ENCODE results near the gene MINAR1.

Gene MINAR1

DNA sequence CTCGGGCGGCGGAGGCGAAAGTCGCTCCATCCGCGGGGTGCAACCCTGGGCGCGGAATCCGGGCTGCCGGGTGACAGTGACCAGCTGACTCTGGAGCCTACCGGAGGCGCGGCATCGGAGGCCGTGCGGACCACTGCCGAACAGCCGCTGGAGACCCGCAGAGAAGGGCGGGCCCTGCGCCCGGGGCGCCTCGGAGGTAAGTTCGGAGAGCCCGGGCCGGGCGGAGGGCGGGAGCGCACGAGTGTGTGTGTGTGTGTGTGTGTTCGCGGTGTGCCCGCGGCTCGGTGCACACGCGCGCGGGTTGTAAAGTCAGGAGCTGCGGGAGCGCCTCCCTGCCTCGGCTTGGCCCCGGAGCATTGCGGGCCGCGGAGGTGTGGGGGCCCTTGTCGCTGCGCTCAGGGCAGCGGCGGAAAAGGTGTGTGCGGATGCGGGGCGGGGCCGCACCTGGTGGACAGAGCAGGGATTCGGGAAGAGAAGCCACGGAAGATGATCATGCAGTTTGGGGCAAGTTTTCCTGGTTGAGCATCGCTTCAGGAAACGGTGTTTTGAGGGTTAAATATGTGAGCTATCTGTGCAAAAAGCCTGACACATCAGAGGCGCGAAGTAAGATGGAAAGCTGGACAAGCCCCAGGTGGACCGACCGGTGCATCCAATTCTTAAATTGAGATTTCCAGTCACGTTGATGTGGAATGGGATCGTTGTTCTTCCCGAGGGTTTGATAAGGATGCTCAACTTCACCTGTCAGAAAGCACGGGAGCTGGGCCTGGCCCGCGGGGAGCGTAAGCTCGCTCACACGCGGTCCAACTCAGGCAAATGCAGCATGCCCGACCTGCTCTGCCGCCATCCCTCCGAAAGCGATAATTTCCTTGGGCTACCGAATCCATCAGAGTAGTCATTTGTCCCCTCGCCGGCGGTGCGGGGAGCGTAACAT, 474 bp downstream of the MINAR1 start:
- DNase-seq = no peak

DNA sequence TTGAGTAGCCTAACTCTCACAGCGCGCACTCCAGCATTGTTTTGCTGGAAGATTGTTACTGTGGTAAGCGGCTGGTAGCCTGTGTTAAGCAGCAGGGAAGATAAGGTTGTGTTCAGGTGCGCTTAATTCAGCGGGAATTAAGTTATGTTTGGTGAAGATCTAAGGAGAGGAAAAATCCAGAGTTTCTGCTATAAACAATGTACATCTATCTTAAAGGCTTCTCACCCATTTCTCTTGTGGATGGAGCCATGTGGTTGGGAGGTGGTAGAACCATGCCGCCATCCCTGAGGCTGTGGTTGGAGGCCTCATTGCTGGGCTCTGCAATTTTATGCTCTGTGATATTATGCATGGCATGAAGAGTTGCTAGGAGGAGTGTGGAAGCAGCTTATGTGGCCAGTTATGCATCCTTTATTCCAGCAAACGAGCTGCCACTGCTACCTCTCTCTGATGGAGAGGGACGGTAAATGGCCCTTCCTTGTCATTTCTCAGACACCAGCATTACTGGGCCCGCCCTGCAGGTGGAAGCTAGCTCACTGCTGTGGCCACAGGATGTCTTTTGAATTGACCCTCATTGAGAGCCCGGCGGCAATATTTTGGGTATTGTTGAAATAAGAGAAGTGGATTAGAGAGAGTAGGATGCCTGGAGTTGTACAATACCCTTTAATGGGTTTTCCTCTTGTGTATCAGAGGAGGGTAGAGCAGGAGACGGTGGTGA, 1.3 kb downstream of the MINAR1 start:
- no peak for DNase-seq

DNA sequence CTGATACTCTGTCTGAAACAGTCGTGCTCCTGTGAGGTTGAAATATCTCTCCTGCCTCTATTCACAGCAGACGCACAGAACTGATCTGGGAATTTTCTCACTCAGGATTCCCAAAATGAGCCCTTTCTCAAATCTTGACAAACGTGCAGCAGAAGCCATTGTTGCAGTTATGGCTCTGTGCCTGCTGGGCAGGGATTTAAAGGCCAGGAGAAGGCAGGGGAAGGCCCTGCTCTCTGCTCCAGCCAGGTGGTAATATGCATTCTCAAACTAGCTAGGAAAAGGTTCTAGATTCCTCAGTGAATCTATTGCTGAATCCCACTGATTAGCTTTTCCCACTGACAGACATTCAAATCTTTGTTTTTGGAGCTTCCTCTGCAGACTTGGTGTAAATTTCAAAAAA, 2.2 kb downstream of the MINAR1 start:
- DNase-seq = no peak

DNA sequence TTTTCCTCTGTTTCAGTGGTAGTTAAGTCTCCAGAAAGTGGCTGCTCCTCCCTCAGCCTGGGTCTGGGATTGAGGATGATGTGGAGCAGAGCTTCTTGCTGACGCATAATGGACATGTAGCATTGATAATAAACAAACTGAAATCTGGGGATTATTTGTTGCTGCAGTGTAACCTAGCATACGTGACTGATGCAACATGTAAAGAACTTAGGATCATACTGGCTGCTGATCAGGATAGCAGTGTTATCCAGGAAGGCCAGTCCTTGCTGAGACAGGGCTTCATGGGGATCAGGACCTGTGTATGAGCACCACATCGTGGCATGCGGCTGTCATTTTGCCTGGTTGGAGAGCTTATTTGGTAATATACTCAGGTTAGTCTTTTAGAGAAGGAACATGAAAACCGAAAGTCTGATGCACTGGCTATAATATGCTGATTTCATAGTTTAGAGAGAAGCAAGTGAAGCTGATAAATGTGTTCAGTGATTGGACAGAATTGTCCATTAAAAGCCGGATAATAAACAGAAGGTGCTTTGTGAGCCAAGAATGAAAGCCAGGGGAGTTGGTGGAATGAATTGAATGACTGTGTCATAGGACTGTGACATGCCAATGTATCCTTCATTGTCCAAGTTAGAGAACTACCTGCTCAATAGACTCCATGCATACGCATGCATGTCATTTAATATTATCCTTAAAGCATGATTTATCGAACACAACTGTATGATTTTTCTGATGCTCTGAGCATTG, 4.1 kb downstream of the MINAR1 start:
- no peak for DNase-seq

DNA sequence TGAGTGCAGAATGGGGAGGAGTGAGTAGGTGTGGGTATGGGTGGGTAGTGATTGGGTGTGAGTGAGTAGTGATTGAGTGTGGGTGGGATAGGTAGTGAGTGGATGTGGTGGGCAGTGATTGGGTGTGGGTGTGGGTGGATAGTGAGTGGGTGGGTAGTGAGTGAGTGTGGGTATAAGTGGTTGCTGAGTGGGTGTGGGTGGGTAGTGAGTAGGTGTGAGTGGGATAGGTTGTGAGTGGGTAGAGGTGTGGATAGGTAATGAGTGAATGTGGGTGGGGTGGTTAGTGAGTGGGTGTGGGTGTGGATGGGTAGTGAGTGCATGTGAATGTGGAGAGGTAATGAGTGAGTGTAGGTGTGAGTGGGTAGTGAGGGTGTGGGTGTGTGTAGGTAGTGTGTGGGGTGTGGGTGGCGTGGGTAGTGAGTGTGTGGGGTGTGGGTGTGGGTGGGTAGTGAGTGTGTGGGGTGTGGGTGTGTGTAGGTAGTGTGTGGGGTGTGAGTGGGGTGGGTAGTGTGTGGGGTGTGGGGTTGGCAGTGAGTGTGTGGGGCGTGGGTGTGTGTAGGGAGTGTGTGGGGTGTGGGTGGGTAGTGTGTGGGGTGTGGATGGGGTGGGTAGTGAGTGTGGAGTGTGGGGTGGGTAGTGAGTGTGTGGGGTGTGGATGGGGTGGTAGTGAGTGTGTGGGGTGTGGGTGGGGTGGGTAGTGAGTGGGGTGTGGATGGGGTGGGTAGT, 5.3 kb downstream of the MINAR1 start:
- no peak for DNase-seq

DNA sequence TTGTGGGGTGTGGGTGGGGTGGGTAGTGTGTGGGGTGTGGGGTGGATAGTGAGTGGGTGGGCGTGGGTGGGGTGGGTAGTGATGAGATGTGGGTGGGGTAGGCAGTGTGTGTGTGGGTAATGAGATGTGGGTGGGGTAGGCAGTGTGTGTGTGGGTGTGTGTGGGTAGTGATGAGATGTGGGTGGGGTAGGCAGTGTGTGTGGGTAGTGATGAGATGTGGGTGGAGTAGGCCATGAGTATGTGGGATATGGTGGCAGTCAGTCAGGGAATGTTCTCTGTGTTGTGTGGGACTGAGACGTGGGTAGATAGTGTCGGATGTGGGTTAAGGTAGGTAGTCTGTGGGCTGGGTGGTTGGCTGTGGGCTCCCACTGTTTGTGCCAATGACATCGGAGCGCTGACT, 7.1 kb downstream of the MINAR1 start:
- DNase-seq = no peak

DNA sequence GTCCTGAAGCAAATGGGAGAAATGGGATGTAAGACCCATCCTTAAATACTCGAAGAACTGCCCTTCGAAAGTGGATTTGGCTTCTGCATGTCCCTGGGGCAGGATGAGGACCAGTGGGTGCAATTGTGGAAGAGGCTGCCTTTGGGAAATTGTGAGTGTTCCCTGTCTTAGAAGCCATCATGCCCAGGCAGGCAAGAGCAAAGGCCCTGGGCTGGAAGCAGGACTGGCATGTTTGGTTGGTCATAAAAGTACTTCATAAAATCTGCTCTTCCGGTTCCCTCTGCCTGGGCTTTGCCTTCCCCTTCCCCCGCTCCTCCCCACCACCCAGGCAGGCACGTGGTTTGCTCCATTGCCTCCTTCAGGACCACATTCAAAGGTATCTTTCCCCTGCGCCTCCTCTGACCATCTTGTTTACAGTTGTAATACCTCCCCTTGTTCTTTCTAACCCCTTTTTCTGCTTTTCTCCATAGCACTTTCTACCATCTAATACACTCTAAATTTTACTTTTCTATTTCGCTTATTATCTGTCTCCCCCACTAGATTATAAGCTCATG, 8.3 kb downstream of the MINAR1 start:
- no peak for DNase-seq

DNA sequence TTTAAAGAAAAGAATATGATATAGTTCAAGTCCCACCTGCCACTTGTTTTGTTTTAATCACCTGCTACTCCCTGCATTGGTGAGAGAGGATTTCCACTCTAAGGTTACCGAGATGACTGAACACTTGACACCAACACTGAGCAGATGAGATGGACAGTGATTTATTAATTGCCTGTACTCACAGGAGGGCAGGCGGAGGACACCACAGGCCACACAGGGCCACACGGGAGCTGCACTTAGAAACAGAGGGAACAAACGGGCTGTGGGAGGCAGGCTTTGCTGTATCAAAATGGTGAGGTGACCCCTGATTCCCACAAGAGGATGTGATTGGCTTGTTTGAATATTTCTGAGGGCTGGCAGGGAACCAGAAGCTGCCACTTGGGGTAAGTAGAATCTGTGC, 10.8 kb downstream of the MINAR1 start:
- no peak for DNase-seq

DNA sequence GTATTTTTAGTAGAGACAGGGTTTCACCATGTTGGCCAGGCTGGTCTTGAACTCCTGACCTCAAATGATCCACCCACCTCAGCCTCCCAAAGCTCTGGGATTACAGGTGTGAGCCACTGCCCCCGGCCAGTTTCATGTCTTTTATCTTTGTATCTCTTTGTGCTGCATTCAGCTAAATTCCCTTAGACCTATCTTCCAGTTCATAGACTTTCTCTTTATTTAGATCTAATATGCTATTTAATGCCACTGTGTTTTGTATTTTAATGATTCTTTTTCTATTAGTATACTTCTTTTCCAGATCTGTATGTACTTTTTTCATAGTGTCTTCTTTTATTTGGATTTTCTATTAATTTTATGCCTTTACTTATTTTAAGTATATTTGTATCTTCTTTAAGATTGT, 14.9 kb downstream of the MINAR1 start:
- no peak for DNase-seq

DNA sequence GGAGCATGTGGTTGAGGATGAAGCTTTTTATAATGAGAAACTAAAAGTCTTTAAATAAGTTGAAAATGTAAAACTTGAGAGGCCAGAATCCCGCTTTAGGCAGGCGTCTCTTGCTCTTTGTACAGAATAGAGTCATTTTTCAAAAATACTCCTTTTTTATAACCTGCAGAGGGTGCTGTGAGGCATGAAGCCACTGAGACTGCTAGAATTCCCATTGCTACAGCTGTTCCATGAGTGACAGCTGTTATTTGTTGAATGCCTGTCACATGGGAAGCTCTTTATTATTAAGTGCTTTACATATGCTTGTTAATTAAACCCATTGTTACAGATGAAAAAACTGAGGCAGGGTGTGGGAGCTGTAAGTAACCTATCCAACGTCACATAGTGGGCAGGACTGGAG, 18.5 kb downstream of the MINAR1 start:
- DNase-seq = no peak

DNA sequence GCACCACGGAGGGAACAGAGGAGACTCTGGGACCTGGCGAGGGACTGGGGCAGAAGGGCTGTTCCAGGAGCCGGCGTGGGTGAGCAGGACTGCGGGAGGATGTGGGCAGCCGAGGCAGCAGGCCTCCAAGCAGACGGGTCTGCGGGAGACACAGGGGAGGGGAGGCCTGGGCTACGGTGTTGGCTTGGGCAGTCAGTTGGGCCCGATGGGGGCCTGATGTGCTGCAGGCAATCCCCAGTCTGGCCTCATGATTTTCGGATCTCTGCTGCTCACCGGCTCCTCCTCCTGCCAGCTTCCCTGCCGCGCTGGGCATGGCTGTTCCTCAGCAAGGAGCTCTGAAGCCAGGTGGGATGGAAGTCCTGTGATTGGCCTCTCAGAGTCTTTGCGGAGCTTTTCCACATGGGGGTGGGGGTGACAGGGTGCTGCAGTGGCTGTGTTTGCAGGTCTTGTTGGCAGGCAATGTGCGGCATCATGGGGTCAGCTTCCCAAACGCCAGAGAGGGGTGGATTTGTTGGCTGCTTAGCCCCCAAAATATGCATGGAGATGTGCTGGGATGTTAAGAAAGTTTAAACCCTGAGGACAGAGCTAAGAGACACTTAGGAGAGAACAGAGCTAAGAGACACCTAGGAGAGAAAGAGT, 19.3 kb downstream of the MINAR1 start:
- no peak for DNase-seq

DNA sequence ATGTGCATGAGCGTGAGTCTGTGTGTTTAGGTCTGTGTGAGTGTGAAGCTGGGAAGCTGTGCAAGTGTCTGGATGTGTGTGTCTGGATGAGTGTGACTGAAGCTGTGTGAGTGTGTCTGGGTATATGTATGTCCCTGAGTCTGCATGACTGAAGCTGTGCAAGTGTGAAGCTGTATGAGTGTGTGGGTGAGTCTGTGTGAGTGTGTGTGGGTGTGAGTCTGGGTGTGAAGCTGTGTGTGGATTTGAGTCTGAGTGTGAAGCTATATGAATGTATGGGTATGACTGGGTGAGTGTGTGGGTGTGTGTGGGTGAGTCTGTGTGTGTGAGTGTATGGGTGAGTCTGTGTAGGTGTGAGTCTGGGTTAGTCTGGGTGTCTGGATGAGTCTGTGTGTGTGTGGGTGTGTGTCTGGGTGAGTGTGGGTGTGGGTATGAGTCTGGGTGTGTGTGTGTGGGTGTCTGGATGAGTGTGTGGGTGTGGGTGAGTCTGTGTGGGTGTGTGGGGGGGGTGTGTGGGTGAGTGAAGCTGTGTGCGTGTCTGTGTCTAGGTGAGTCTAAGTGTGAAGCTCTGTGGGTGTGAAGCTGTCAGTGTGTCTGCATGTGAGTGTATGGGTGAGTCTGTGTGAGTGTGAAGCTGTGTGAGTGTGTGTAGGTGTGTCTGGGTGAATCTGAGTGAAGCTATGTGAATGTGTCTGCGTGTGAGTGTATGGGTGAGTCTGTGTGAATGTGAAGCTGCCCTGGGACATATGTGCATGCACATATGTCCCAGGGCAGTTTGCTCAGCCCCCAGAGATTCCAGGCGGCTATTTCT, 20.3 kb downstream of the MINAR1 start:
- DNase-seq = no peak

DNA sequence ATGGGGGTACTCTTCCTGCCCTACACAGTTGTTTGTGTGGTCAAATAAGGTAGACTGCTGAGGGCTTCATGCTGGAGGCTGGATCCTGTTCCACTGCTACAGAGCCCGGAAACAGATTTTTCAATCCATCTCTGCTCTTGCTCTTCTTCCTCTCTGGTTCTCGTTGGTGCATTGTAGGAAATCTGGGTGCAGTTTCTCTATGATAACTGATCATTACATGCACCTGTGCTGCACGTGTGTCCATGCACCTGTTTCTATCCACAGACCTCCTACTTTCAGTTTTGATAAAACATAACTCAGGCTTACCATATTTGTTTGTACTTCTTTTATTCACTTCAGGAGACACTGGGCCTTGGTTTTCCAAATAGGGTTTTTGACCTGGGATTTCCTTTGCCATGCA, 21.3 kb downstream of the MINAR1 start:
- DNase-seq = no peak

DNA sequence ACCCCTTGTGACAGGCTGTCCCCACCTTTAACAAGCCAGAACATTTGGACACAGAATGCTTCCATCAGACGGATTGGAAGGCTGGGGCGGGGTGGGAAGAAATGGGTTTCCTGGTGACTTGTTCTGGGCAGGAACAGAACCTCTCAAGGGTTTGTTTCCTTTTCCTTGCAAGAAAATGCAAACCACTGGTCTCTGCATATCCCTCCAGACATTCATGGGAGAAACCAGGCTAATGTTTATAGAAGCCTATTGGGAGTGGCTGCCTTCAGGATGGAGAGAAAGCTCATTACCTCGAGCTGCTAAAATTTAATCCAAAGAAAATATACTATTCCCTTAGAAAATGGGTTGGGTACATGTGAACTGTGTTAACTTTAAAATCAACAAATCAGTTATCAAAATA, 21.9 kb downstream of the MINAR1 start:
- DNase-seq = no peak

DNA sequence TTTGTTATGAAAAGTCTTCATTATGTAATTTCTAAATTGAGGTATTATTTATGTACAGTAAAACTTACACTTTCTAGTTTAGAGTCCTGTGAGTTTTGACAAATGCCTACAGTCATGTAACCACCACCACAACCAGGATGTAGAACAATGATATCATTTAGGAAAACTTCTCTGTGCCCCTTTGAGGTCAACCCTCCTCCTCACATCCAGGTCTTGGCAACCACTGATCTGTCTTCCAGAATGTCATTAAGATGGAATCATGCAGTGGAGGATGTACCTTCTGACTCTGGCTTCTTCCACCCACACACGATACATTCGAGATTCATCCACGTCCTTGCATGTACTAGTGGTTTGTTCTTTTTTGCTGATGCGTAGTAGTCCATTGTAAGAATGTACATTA, 23.2 kb downstream of the MINAR1 start:
- DNase-seq = no peak

DNA sequence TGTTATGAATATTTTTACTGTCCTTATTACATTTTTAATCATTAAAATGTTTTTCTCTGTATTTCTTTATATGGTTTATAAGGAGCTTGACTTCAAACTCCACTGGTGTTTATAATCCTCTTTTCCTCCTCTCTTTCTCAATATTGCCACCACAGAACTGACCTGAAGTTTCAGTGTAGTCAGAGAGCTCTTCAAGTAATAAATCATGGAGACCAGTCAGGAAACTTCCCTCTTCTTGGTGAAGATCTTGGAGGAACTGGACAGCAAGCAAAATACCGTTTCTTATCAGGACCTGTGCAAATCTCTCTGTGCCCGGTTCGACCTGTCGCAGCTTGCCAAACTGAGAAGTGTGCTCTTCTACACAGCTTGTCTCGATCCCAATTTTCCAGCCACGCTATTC, 23.8 kb downstream of the MINAR1 start:
- no peak for DNase-seq

DNA sequence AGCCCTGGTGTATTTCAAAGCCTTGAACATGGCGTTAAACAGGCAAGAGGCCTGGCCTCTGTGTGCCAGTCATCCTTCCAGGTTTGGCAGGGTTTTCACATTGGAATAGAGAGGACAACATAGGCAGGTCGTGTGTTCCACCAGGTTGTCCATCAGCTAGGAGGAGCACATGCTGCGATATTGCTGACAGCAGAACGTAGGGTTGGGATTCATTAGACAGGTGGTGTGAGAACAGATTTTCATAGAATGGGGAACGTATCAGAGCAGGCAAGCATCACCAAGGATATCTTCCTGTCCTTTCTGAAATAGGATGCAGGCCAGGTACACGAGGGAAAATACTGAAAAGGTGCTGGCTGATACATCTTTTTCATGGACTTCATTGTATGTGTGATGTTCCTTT, 26.4 kb downstream of the MINAR1 start:
- no peak for DNase-seq

DNA sequence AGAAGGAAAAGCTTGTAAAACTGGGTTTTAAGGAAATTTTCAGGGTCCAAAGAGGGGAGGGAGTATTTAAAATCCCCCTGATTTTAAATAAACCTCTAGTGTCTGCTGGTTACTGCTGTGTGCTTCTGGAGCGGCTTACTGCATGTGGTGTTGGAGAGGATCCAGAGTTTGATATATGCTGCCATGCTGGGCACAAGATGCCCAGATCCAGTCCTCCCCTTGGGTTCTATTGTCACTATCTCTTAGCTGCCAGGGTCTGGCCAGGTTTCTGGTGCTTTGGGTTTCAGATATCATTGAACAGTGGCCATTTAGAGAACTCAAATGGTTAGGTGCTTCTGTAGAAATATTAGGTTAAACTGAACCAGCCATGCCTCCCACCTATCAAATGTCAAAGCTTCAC, 27.5 kb downstream of the MINAR1 start:
- no peak for DNase-seq

DNA sequence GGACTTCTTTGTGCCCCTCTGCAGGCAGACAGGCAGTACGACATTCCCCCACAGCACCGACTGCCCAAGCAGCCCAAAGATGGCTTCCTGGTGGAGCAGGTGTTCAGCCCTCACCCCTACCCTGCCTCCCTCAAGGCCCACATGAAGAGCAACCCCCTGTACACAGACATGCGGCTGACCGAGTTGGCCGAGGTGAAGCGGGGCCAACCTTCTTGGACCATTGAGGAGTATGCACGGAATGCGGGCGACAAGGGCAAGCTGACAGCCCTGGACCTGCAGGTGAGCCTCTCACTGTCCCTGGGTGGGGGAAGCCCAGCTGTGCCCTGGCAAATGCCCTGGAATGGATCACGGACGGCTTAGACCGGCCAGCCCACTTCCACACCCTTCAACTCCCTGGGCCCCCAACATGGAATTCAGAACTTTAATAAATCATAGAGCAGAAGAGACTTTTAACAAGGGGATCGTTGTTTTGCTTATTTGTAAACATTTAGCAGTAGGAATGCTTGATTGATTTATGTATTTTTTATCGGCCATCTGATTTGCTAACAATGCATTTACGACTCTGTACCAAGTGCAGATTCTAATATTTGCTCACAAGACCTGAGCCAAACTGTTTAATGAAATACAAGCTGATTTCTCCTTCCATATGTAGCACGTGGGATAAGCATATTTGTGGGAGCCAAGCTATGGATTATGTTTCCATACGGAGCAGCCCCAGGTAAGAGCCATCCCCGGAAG, 31.1 kb downstream of the MINAR1 start:
- DNase-seq = no peak

DNA sequence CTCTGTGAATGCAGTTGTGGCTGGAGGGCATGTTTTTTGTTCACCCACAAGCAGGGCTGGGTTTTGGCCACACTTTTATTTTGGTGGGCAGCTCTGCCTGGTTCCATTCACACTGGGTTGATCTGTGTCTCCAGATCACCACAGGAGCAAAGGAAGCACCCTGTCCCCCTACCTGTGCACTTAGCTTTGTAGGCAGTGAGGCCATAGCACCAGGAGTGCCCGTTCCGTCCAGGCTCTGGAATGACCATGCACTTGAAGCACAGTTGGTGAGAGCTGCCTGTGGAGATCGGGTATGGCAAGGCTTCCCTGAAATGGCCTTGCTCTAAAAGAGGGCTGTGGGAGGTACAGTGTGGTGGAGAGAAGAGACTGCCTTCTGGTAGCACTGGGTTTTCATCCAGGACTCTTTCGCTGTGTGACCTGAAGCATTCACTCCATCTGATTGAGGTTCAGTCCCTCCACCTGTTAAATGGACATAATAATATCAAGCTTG, 31.7 kb downstream of the MINAR1 start:
- DNase-seq = no peak
